Trophoblast cell (in vitro differentiated cells and primary cell): ENCODE results near the gene YARS1.

Experiments
- DNase-seq, 2 donors: peaks; one replicate each; pipeline ENCODE4 v3.0.0-alpha.2; 2016
- H2AFZ ChIP-seq: 2 replicates; pipeline ENCODE4 v1.6.1; 2013; ENCODE audit warnings: low read length, moderate library complexity, mild to moderate bottlenecking; ENCODE audit not compliant: insufficient read depth, poor library complexity
- H2AK5ac ChIP-seq: 2 replicates; pipeline ENCODE4 v1.6.1; 2013; ENCODE audit warnings: mild to moderate bottlenecking, low read length
- H2BK120ac ChIP-seq: 2 replicates; pipeline ENCODE4 v1.6.1; 2013; ENCODE audit warnings: low read length, mild to moderate bottlenecking, moderate library complexity; ENCODE audit not compliant: insufficient read depth, poor library complexity
- H2BK12ac ChIP-seq: 2 replicates; pipeline ENCODE4 v1.6.1; 2013; ENCODE audit warnings: mild to moderate bottlenecking, low read length, moderate library complexity
- H2BK5ac ChIP-seq: 2 replicates; pipeline ENCODE4 v1.6.1; 2013; ENCODE audit warnings: low read length, low read depth, moderate library complexity, mild to moderate bottlenecking; ENCODE audit not compliant: poor library complexity
- H3K14ac ChIP-seq: 2 replicates; pipeline ENCODE4 v1.6.1; 2013; ENCODE audit warnings: mild to moderate bottlenecking, low read length
- H3K18ac ChIP-seq: 2 replicates; pipeline ENCODE4 v1.6.1; 2013; ENCODE audit warnings: mild to moderate bottlenecking, low read length
- H3K23ac ChIP-seq: 2 replicates; pipeline ENCODE4 v1.6.1; 2013; ENCODE audit warnings: low read length
- H3K27ac ChIP-seq: 2 replicates; pipeline ENCODE4 v1.5.1; 2013; ENCODE audit warnings: low read depth, mild to moderate bottlenecking, inconsistent platforms, low read length, moderate library complexity
- H3K27me3 ChIP-seq: 2 replicates; pipeline ENCODE4 v1.6.1; 2013; ENCODE audit warnings: inconsistent platforms, mild to moderate bottlenecking, low read length, moderate library complexity; ENCODE audit not compliant: insufficient read depth
- H3K36me3 ChIP-seq, 2 experiments: 1 replicate in 1 of 2; 2 replicates in 1 of 2; pipeline ENCODE4 v1.6.1; 2013; ENCODE audit warnings: low read length in 2 of 2, mild to moderate bottlenecking in 2 of 2, moderate library complexity in 1 of 2; ENCODE audit not compliant: insufficient read depth in 2 of 2, control insufficient read depth in 1 of 2
- H3K4ac ChIP-seq: 2 replicates; pipeline ENCODE4 v1.6.1; 2013; ENCODE audit warnings: low read depth, mild to moderate bottlenecking, low read length, moderate library complexity
- H3K4me1 ChIP-seq, 2 experiments: 1 replicate in 1 of 2; 2 replicates in 1 of 2; pipeline ENCODE4 v1.6.1; 2013; ENCODE audit warnings: low read length in 2 of 2, mild to moderate bottlenecking in 2 of 2, moderate library complexity in 1 of 2; ENCODE audit not compliant: insufficient read depth in 2 of 2, control insufficient read depth in 1 of 2
- H3K4me2 ChIP-seq: 2 replicates; pipeline ENCODE4 v1.6.1; 2013; ENCODE audit warnings: inconsistent platforms, mild to moderate bottlenecking, low read length, moderate library complexity
- H3K4me3 ChIP-seq: 2 replicates; pipeline ENCODE4 v1.5.1; 2013; ENCODE audit warnings: mild to moderate bottlenecking, low read depth, low read length, inconsistent platforms
- H3K79me1 ChIP-seq: one replicate; pipeline ENCODE4 v1.6.1; 2013; ENCODE audit warnings: low read length
- H3K79me2 ChIP-seq: 2 replicates; pipeline ENCODE4 v1.6.1; 2013; ENCODE audit warnings: low read length, mild to moderate bottlenecking; ENCODE audit not compliant: control insufficient read depth, insufficient read depth, poor library complexity
- H3K9ac ChIP-seq: 2 replicates; pipeline ENCODE4 v1.6.1; 2013; ENCODE audit warnings: mild to moderate bottlenecking, low read length
- H3K9me3 ChIP-seq: 2 replicates; pipeline ENCODE4 v1.6.1; 2013; ENCODE audit warnings: low read depth, mild to moderate bottlenecking, control low read depth, inconsistent platforms, low read length; ENCODE audit not compliant: insufficient read depth
- H4K12ac ChIP-seq: 2 replicates; pipeline ENCODE4 v1.6.1; 2013; ENCODE audit warnings: low read depth, mild to moderate bottlenecking, low read length, moderate library complexity
- H4K8ac ChIP-seq: 2 replicates; pipeline ENCODE4 v1.6.1; 2013; ENCODE audit warnings: low read depth, mild to moderate bottlenecking, low read length, moderate library complexity
- H4K91ac ChIP-seq: one replicate; pipeline ENCODE4 v1.6.1; 2013; ENCODE audit warnings: low read depth, mild to moderate bottlenecking, low read length, moderate library complexity
- WGBS: extraction: QIAGEN DNeasy Blood & Tissue Kit; methylation state at CpG from one replicate; pipeline ENCODE4 v1.1.7; 2013; ENCODE audit warnings: missing lambda C conversion rate; ENCODE audit not compliant: insufficient read length, insufficient coverage; ENCODE audit errors: extremely low coverage; 5-methylcytosine and 5-hydroxymethylcytosine counted together

Gene YARS1

GRCh38 chr1:32761253-32761877, 55.8 kb downstream of the YARS1 start:
- H3K14ac ChIP-seq, result peak overlapping the region; percentile 0
- peaks cover 32% of the 10 kb centered on the region for H3K79me1 ChIP-seq
- no peaks in the 10 kb centered on the region for H3K27me3 ChIP-seq
- H3K4ac ChIP-seq, result peak overlapping the region; percentile 71
- H2BK12ac ChIP-seq, result peak overlapping the region; percentile 47
- H2AFZ ChIP-seq, result peak overlapping the region; percentile 23
- no peak overlapping the region for H3K9ac ChIP-seq
- peak overlapping the region; percentile 37 for H2AK5ac ChIP-seq
- H3K4me3 ChIP-seq, result no peak overlapping the region
- peak overlapping the region; percentile 9 for H3K4me2 ChIP-seq
- peak overlapping the region; percentile 74 for H3K27ac ChIP-seq
- H4K8ac ChIP-seq, result no peak overlapping the region
- H3K18ac ChIP-seq, result peak overlapping the region; percentile 26
- peaks cover 17% of the 10 kb centered on the region for H3K79me2 ChIP-seq
- peak overlapping the region; percentile 74 for H4K91ac ChIP-seq
- no CpG with 5 or more reads among the region's 10 CpGs for WGBS
- no peak overlapping the region for H4K12ac ChIP-seq
- H3K9me3 ChIP-seq, result no peaks in the 10 kb centered on the region
- peaks cover 2% of the 10 kb centered on the region in 2 experiments for H3K36me3 ChIP-seq
- H3K23ac ChIP-seq, result no peak overlapping the region
- DNase-seq, result peak; percentile 46 to 58
- peak overlapping the region; percentile 19 for H2BK120ac ChIP-seq
- peaks cover 64 to 67% of the 10 kb centered on the region in 2 experiments for H3K4me1 ChIP-seq
- no peak overlapping the region for H2BK5ac ChIP-seq

DNA sequence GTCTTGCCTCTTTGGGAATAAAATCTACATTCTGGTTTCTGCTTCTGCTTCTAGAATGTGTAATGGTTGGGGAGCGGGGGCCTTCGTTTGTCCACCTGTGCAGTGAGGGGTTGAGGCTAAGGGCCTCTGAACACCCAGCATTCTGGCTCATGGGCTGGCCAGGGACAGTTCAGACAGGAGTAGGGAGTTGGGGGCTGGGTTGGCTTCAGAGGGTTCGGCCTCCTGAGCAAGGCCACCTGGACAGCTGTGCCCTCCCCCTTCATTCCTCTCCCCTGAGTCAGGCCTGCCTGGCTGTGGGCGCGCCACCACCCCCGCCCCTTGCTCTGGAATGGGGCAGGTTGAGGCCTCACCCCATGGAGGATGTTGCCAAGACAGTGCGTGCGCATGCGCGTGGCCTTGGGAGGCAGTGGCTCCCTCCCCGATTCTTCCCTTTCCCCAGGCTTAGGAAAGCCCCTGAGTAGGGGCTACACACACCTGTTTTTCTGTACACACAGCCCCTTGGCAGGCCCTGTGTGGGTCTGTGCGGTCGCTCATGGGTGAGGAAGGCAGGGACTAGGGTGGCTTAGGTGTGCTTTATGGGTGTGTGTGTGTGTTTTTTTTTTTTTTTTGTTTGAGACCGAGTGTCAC, 57.0 kb downstream of the YARS1 start:
- Histone ChIP-seq H4K8ac (peak overlapping the region; percentile 68), H3K14ac (peak overlapping the region; percentile 82), H2BK12ac (peak overlapping the region; percentile 83), H3K79me1 (peaks cover 27% of the 10 kb centered on the region), H3K4me1 (peaks cover 60 to 63% of the 10 kb centered on the region in 2 experiments), H3K4me2 (peak overlapping the region; percentile 53), H3K18ac (peak overlapping the region; percentile 72), H3K4ac (peak overlapping the region; percentile 77), H3K27me3 (no peaks in the 10 kb centered on the region), H4K12ac (no peak overlapping the region), H4K91ac (peak overlapping the region; percentile 88), H3K79me2 (peaks cover 13% of the 10 kb centered on the region), H3K4me3 (no peak overlapping the region), H2AK5ac (peak overlapping the region; percentile 81), H2AFZ (no peak overlapping the region), H3K36me3 (peaks cover 2% of the 10 kb centered on the region in 2 experiments), H3K9ac (no peak overlapping the region), H3K9me3 (no peaks in the 10 kb centered on the region), H2BK120ac (peak overlapping the region; percentile 82), H3K23ac (no peak overlapping the region), H2BK5ac (peak overlapping the region; percentile 89), H3K27ac (peak overlapping the region; percentile 99)
- no CpG with 5 or more reads among the region's 14 CpGs for WGBS
- DNase-seq, result peak; percentile 89 to 91

DNA sequence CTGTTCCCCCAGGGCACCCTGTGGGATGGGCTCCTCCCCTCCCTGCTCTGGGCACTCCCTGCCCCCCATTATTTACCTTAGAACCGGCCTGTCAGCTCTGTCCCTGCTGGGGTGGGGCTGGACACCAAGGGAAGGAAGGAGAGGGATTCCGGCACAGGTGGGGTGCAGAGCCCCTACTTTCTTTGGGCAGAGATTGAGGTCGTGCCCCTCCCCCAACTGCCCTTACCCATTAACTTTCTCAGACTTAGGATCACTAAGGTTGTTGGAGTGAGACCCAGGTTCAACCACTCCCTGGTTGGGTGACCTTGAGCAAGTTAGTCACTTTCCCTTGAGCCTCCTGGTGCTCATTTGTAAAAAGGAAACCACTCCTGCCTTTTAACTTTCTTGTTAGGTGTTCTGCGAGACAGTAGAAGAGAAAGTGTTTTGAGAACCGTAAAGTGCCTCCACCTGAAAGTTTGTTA, 57.6 kb downstream of the YARS1 start:
- Histone ChIP-seq H3K4me1 (peaks cover 55 to 60% of the 10 kb centered on the region in 2 experiments), H4K91ac (peak overlapping the region; percentile 88), H2AFZ (no peak overlapping the region), H3K79me2 (peaks cover 14% of the 10 kb centered on the region), H3K23ac (no peak overlapping the region), H3K9ac (peak overlapping the region; percentile 28), H3K9me3 (no peaks in the 10 kb centered on the region), H2BK12ac (peak overlapping the region; percentile 96), H3K4me2 (peak overlapping the region; percentile 53), H3K79me1 (peaks cover 28% of the 10 kb centered on the region), H4K8ac (peak overlapping the region; percentile 44), H2BK5ac (peak overlapping the region; percentile 78), H3K18ac (peak overlapping the region; percentile 70), H3K27ac (peak overlapping the region; percentile 99), H3K4me3 (no peak overlapping the region), H2AK5ac (peak overlapping the region; percentile 59), H2BK120ac (peak overlapping the region; percentile 76), H3K36me3 (peaks cover 2% of the 10 kb centered on the region in 2 experiments), H4K12ac (no peak overlapping the region), H3K4ac (peak overlapping the region; percentile 16), H3K14ac (peak overlapping the region; percentile 74), H3K27me3 (no peaks in the 10 kb centered on the region)
- peak in 1 of 2 donors; percentile 47 for DNase-seq
- no CpG with 5 or more reads among the region's 5 CpGs for WGBS

DNA sequence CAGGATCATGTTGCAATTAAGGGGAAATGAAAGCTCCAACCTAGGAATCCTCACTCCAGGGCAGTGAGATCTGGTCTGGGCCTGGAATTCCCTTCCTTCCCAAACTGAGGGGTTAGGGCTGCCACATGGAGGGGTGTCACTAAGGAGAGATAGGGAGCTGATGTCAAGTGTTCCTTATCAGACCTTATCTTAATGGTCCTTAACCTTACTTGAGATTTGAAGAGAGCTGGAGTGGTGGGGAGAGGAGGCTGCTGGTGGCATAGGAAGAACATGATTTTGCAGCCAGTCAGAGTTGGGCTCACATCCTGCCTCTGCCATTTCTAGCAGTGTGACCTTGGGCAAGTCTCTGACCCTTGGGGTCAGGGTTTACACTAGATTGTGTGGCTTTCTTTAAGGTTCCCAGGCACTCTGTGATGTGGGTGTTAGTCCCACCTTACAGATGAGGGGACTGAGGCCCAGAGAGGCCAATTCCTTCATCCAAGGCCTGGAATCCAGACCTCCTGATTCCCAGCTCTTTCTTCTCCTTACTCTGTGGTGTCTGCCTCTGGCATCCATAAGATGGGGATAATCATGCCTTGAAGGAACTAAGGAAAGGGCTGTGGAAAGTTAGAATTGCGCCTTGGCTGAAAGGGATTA, 58.2 kb downstream of the YARS1 start:
- Histone ChIP-seq H3K9me3 (peaks cover 3% of the 10 kb centered on the region), H3K79me1 (peaks cover 33% of the 10 kb centered on the region), H2BK12ac (peak overlapping the region; percentile 96), H2AFZ (no peak overlapping the region), H2BK5ac (peak overlapping the region; percentile 78), H4K91ac (peak overlapping the region; percentile 88), H3K36me3 (peaks cover 2% of the 10 kb centered on the region in 2 experiments), H3K23ac (no peak overlapping the region), H4K8ac (no peak overlapping the region), H4K12ac (no peak overlapping the region), H3K14ac (peak overlapping the region; percentile 64), H2BK120ac (peak overlapping the region; percentile 76), H3K27ac (peak overlapping the region; percentile 99), H2AK5ac (peak overlapping the region; percentile 66), H3K18ac (peak overlapping the region; percentile 32), H3K9ac (no peak overlapping the region), H3K4me2 (peak overlapping the region; percentile 53), H3K4ac (peak overlapping the region; percentile 21), H3K4me3 (no peak overlapping the region), H3K27me3 (no peaks in the 10 kb centered on the region), H3K4me1 (peaks cover 52 to 59% of the 10 kb centered on the region in 2 experiments), H3K79me2 (peaks cover 18% of the 10 kb centered on the region)
- no peak for DNase-seq
- WGBS, result no CpG with 5 or more reads among the region's 1 CpG
